Prostate gland (tissue), 2 donors: Measurements from ENCODE around the gene TLL1.

Experiments used
- CTCF ChIP-seq, 4 experiments: fragments of 200-600 bp in 2 of 4; fragments of 450-650 bp in 2 of 4; sonication (generic) in 2 of 4; IDR thresholded peaks; 1 replicate in 3 of 4; 2 replicates in 1 of 4; pipeline ENCODE4 v1.5.1; 2016 to 2019; ENCODE audit warnings: antibody characterized with exemption in 4 of 4, mild to moderate bottlenecking in 2 of 4, moderate library complexity in 2 of 4
- POLR2A ChIP-seq: fragments of 450-650 bp; IDR thresholded peaks from one replicate; pipeline ENCODE4 v1.6.1; 2016; ENCODE audit warnings: antibody characterized with exemption, mild to moderate bottlenecking
- POLR2AphosphoS5 ChIP-seq: sonication (generic); formaldehyde crosslinking; IDR thresholded peaks from one replicate; pipeline ENCODE4 v1.6.1; 2017; ENCODE audit warnings: antibody characterized with exemption

GRCh38 chr4:166104623-166105022, 231.6 kb downstream of the TLL1 start:
- TF ChIP-seq POLR2A (no peak), CTCF (IDR thresholded peaks at IDR 0.05) (no peak), POLR2AphosphoS5 (no peak)
